Muscle of back (tissue), 13 donors: ENCODE measurements around the gene OR5M11. TPM values are rescaled to one million over a fixed set of nuclear protein-coding genes. Genes with fewer than 3 reads are reported as not detected.
"Not testable (repeated sequence)": the region's sequence is repeated elsewhere in the genome, so short reads cannot be mapped to it uniquely, and the experiment has no call there.

Experiments
- DNase-seq, 3 donors: peaks; one replicate each; pipeline versions ENCODE4 v3.0.0 to v3.0.0-alpha.2; 2013
- long read RNA-seq, 9 donors: transcript quantifications; one replicate each; lab custom pipeline, GENCODE V29; 2026
- polyA plus RNA-seq, 10 donors: library from polyadenylated mRNA; unstranded; fragments of 120-200 nt; gene quantifications; one replicate each; pipeline ENCODE4 v1.2.1, GENCODE V29; 2013; ENCODE audit not compliant: insufficient read length in 10 of 10

Gene OR5M11
- not detected for polyA plus RNA-seq
- long read RNA-seq, donor 1: 0 reads
- long read RNA-seq, donor 2: 0 reads
- long read RNA-seq, donor 3: 0 reads
- long read RNA-seq, donor 4: 0 reads
- long read RNA-seq, donor 5: 0 reads
- long read RNA-seq, donor 6: 0 reads
- long read RNA-seq, donor 7: 0 reads
- long read RNA-seq, donor 8: 0 reads
- long read RNA-seq, donor 9: 0 reads

DNA sequence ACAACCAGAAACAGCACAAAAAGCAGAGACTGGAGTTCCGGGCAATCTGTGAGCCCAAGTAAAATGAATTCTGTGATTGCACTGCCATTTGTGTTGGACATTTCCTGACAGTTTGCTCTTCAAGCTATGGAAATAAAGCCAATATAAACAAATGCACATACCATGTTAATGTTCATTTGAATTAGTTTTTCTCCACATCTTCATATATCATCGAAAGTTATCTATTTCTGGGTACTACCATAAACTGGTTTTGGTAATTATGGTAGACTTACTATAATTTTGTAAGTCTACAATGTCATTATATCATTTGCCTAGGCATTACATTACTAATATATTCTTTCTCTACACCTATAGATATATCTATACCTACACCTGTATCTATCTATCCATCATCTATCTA lies at the start of gene OR5M11:
OR5M11 (minus strand) TSS at position 101 of the 400 bp plus-strand sequence; CDS start at position 101, 0 bp downstream.
- DNase-seq: no peak

DNA sequence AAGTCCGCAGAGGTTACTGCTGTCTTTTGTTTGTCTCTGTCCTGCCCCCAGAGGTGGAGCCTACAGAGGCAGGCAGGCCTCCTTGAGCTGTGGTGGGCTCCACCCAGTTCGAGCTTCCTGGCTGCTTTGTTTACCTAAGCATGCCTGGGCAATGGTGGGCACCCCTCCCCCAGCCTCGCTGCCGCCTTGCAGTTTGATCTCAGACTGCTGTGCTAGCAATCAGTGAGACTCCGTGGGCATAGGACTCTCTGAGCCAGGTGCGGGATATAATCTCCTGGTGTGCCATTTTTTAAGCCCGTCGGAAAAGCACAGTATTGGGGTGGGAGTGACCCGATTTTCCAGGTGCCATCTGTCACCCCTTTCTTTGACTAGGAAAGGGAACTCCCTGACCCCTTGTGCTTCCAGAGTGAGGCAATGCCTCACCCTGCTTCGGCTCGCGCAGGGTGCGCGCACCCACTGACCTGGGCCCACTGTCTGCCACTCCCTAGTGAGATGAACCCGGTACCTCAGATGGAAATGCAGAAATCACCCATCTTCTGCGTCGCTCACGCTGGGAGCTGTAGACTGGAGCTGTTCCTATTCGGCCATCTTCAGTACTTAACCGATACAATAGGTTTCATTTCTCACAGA lies 49.1 kb upstream of the OR5M11 start:
- not testable (repeated sequence) for DNase-seq

DNA sequence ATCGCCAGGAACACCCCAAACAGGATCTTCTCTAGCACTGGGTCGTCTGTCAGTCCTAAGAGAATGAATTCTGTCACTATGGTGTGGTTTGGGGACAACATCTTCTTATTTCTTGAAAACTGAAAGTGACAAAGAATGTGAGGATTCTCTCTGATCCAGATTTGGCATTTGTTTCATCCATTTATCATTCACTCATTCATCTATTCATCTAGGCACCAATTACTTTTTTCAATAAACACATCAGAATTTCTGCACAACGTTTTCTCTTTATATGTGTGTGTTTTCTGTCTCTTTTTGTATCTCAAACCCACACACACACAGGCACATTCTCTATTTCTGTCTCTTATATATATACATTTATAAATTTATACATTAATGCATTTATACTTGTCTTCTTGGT lies 34.6 kb upstream of the OR5M11 start, which contains the start of gene OR5M10:
OR5M10 (minus strand) TSS at position 101 of the 400 bp plus-strand sequence; CDS start at position 101, 0 bp downstream.
- DNase-seq: no peak

DNA sequence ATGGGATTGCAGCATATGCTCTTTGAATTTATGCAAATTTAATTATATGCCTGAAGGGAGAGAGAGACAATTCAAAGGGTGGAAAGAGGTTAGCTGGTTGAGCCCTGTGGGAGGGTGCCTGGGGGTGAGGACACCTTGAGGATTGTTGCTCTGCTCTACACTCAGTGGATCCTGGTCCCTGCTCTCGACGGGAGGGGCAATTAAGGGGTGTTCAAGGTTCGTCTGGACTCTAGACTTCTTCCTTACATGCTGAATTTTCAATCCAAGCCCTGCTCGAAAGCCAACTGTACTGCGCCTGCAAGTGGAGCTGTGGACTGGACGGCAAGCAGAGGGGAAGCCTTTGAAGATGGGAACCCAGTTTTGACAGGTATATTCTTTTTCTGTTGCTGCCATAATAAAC lies 15.5 kb upstream of the OR5M11 start:
- no peak for DNase-seq

DNA sequence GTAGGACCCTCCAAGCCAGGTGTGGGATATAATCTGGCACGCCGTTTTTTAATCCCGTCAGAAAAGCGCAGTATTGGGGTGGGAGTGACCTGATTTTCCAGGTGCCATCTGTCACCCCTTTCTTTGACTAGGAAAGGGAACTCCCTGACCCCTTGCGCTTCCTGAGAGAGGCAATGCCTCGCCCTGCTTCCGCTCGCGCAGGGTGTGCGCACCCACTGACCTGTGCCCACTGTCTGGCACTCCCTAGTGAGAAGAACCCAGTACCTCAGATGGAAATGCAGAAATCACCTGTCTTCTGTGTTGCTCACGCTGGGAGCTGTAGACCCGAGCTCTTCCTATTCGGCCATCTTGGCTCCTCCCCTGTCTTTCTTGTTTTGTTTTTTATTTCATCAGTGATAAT lies 11.6 kb upstream of the OR5M11 start:
- DNase-seq: not testable (repeated sequence)

DNA sequence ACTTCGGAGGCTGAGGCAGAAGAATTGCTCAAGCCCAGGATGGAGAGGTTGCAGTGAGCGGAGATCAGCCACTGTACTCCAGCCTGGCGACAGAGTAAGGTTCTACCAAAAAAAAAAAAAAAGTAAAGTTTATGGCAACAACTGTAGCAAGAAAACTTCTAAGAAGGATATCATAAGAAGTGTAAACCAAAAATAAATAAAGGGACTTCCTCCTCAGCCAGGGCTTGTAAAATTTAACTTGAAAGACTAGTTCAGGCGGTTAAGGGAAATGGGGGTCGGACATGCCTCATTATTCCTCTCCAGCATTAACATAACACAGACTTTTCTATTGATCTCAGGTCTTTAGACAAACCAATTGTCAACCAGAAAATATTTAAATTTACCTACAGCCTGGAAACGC lies 2.5 kb upstream of the OR5M11 start:
- no peak for DNase-seq

DNA sequence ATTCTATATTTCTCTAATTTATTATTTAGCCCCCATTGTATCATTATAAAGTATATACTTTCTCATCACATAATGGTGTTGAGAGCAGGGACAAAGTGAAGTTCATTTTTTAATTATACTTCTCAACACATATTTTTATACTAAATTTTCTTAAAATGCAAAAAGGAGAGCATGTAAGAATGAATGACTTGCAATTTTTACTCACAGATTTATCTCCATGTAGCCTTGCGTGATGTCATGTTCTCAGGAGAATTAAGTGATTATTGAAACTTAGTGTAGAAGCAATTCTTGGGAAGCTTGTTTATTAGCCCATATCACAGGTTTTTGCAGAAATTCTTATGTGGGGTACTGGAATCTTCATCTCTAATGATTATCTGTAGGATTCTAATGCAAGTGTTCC lies 682 bp upstream of the OR5M11 start:
- DNase-seq: no peak

DNA sequence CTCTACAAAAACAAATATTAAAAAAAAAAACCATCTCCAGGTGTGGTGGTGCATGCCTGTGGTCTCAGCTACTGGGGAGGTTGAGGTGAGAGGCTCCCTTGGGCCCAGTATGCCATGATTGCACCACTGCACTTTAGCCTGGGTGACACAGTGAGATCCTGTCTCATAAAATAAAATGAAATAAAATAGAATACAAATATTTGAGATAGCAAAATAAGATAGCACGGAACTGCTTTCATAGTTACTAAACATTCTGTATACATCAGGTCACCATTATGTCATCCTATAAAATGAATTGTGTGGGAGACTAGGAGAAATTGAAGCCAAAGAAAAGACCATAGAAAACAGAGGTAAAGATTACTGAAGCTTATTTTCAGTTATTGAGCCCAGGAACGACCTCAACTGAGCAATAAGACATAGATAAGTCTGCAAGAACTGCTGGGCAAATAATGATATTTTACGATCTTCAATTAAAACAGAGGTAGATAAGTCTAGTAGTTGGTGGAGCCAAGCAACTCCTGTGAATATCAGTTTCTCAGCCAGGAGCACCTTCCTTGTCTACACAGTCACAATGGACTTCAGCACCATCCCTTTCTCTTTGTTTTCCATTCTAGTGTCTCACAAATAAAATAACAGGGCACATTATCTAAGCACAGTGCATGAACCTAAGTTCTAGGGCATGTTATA lies 9.9 kb downstream of the OR5M11 start:
- DNase-seq: no peak

DNA sequence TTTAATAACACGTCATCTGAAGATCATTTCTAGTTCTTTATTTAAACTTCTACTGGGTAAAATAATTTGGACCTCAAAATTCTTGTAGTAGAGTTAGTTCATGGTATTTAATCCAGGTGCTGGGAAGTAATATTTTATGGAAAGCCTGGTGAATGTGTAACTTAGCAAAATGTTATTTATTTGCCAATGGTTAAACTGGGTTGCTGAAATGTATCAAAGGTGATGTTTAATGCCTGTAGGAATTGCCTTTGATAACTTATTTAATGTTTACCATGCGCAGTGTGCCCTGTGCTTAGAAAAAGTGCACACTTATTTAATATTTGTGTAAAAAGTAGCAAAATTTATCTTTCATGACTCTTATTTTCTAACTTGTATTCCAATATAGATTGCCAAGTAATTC lies 11.2 kb downstream of the OR5M11 start:
- no peak for DNase-seq

DNA sequence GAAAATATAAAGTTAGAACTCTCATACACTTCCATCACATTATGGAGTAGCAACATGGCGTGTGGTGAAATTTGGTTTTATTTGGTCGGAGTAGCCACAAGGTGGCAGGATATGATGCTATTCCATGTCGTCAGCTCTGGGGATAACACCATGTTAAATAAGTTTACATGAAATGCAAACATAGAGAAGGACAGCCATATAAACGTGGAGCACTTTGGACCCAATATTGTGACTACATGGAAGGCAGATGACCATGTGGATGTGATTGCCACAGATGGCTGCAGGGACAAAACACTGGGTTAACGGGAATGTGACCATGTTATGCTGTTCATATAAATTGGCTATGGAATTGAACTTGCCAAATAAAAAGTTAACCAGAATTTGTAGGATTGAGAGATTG lies 21.0 kb downstream of the OR5M11 start:
- no peak for DNase-seq

DNA sequence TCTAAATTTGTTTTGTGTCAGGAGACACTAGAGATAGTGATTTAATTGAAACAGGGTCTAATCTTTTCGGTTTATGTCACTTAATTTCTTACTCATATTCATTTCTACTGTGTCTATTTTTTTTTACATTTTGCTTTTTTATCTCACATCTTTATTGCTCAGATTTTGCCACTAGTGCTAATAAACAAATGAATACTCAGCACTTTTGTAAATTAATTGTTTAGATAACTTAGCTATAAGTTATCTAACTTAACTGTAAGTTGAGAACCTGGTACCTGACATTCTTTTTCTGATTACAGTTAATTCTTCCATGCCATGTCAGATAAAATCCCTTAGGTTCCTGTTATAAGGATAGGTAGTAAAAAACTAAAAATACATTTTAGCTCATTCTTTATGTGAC lies 29.8 kb downstream of the OR5M11 start:
- no peak for DNase-seq

DNA sequence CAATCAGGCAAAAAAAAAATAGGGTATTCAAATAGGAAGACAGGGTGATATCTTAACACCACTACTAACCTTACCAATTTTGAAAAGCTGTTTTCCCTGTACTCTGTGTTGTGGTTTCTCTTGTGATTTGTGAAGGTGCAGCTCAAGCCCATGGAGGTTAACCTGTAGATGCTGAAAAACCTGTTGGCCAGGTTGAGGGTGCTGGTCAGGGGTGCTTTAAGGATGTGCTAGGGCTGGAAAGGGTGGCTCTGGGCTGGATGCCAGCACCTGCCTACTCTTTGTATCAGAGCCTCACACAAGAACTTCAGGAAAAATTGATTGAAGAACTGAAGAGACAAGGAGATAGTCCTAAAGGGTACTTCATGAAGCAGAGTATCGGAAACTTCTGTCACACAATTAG lies 33.6 kb downstream of the OR5M11 start:
- no peak for DNase-seq

DNA sequence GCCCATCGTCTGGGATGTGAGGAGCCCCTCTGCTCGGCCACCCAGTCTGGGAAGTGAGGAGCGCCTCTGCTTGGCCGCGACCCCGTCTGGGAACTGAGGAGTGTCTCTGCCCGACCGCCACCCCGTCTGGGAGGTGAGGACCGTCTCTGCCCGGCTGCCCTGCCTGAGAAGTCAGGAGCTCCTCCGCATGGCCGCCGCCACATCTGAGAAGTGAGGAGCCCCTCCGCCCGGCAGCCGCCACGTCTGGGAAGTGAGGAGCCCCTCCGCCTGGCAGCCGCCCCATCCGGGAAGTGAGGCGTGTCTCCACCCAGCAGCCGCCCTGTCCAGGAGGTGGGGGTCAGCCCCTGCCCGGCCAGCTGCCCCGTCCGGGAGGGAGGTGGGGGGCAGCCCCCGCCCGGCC lies 46.0 kb downstream of the OR5M11 start:
- no peak for DNase-seq

DNA sequence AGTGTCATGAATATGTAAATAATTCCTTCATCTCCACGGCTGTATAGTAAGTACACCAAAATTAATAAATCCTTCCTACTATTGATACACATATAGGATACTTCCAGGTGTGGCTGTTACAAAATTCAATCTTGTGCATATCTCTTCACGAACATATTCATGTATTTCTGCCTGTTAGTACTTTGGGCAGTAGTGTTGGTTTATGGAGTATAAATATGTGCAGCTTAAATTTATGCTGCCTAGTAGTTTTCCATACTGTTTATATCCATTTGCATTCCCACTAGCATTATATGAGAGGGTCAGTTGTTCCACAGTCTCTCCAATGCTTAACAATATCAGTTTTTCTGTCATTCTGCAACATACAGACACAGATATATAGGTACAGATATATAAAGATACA lies 47.9 kb downstream of the OR5M11 start:
- no peak for DNase-seq

Other genes with a start within 250 kb of the OR5M11 start
- gene OR8K3, start 228.1 kb downstream of the OR5M11 start, polyA plus RNA-seq: not detected
- gene OR8K1, start 197.2 kb downstream of the OR5M11 start, polyA plus RNA-seq: not detected
- not detected for gene OR8J1, start 189.0 kb downstream of the OR5M11 start, polyA plus RNA-seq
- not detected for gene OR8U1, start 167.6 kb downstream of the OR5M11 start, polyA plus RNA-seq
- not detected for gene OR5AL1, start 130.6 kb downstream of the OR5M11 start, polyA plus RNA-seq
- not detected for gene OR5M3, start 69.9 kb downstream of the OR5M11 start, polyA plus RNA-seq
- gene OR5M8, start 51.9 kb downstream of the OR5M11 start, polyA plus RNA-seq: not detected
- not detected for gene OR5M10, start 34.5 kb upstream of the OR5M11 start, polyA plus RNA-seq
- gene OR5M1, start 71.6 kb upstream of the OR5M11 start, polyA plus RNA-seq: not detected
- gene OR5AP2, start 99.2 kb upstream of the OR5M11 start, polyA plus RNA-seq: not detected
- gene OR5AR1, start 120.4 kb upstream of the OR5M11 start, polyA plus RNA-seq: not detected
- gene OR9G1, start 155.8 kb upstream of the OR5M11 start, polyA plus RNA-seq: not detected
- not detected for gene OR9G4, start 205.4 kb upstream of the OR5M11 start, polyA plus RNA-seq